T-helper 2 cell treated with Interferon-gamma antibody and Interleukin-4, amounts not matched to agents 5 μg/mL and 100 μg/mL, for 36 hours (primary cell): ENCODE results near the gene DHRS12.

Experiments used
- DNase-seq: peaks from one replicate; pipeline ENCODE4 v3.0.0; 2021; ENCODE audit warnings: low spot score
- H3K27ac Mint-ChIP-seq: one replicate; pipeline ENCODE4 v1.8.0; 2021; ENCODE audit warnings: mild to moderate bottlenecking, mixed read lengths
- H3K27me3 Mint-ChIP-seq: one replicate; pipeline ENCODE4 v1.8.0; 2021; ENCODE audit warnings: low read depth, mixed read lengths
- H3K36me3 Mint-ChIP-seq: one replicate; pipeline ENCODE4 v1.8.0; 2021; ENCODE audit warnings: low read depth, mixed read lengths
- H3K4me1 Mint-ChIP-seq: one replicate; pipeline ENCODE4 v1.8.0; 2021; ENCODE audit warnings: low read depth, mixed read lengths
- H3K4me3 Mint-ChIP-seq: one replicate; pipeline ENCODE4 v1.8.0; 2022; ENCODE audit warnings: mild to moderate bottlenecking, moderate library complexity, mixed read lengths
- H3K9me3 Mint-ChIP-seq: one replicate; pipeline ENCODE4 v1.8.0; 2021; ENCODE audit warnings: mixed read lengths

DHRS12 gene

DNA sequence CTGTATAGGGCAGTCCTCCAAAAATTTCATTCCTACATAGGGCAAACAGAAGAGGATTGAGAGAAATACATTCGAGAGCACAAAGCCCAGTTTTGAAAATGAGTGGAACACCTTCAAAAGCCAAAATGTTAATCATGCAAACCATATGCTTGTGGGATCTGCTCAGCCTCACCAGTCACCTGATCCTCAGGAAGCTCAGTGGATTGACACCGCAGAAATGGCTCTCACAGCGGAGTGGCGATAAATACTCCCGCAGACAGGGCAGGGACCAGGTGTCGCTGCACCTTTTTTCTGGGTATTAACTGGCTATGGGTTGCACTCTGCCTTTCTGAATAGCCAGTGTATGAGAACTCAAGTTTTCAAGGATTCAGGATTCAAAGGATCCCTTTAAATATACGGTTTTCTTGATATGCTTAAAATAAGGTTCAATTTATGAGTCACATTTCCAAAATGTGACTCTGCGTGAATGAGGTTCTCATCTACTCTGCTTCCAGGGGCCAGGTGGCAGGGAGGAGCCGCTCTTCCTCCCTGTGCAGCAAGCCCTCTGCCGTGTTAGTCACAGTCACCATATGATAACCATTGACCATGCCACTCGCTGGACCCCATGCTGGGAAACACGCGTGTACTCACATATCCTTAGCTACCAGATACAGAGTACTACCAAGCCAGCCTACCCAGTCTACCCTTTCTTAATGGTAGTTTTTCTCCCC is 18.3 kb upstream of the DHRS12 start:
- H3K27ac Mint-ChIP-seq, result no peak overlapping the region
- no peak for DNase-seq

DNA sequence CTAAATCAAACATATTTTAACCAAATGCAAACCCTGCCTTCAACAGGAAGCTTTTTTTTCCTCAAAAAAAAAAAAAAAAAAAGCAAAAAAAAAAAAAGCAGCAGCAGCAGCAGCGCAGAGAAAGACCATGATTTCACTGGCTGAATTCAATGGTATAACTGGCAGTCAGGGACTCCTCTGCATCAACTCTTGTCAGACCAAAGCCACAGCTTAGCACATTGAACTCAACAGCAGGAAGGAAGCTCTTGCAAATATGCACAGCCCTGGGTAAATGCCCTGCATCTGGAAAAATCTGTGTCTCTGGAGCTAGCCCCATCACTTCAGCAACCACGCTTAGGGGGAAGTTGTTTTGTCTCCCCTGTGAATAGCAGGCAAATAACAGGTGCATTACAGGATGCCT is 17.6 kb upstream of the DHRS12 start:
- Mint-ChIP-seq H3K4me1 (peaks cover 54% of the 10 kb centered on the region), H3K27ac (no peak overlapping the region), H3K36me3 (peaks cover 1% of the 10 kb centered on the region), H3K4me3 (peak overlapping the region; percentile 56), H3K9me3 (no peaks in the 10 kb centered on the region), H3K27me3 (peaks cover 48% of the 10 kb centered on the region)
- DNase-seq, result no peak

More for the DNA sequence above, 18.3 kb upstream of the DHRS12 start:
- H3K27me3 Mint-ChIP-seq, result peaks cover 47% of the 10 kb centered on the region
- H3K36me3 Mint-ChIP-seq, result peaks cover 1% of the 10 kb centered on the region
- H3K4me3 Mint-ChIP-seq, result peak overlapping the region; percentile 56
- H3K9me3 Mint-ChIP-seq, result no peaks in the 10 kb centered on the region
- H3K4me1 Mint-ChIP-seq, result peaks cover 61% of the 10 kb centered on the region

DNA sequence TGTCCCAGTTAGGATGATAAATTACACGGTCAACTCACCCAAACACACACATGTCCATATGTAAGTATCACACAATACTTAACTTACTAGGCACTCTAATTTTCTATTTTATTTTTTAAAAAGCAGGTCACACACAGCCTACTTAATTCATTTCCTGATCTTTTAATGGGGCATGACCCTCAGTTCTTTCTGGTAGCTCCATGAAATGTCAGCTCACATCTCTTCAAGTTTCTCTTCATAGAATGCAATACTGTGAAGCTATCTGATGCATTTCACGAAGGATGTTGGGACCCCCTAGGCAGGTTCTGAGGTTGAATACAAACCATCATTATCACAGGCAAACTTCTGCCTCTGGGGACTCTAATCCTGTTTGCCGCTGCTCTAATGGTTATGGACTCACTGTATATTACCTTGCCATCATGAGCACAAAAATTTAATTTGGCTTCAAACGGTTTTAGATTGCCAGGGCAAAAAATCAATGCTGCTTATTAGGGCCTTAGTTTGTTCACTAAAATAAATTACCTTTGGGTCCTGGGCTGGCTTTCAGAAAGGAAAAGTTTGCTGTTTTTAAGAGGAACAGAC is 16.1 kb upstream of the DHRS12 start:
- DNase-seq, result no peak
- H3K9me3 Mint-ChIP-seq, result no peaks in the 10 kb centered on the region
- H3K27me3 Mint-ChIP-seq, result peaks cover 50% of the 10 kb centered on the region
- H3K36me3 Mint-ChIP-seq, result peaks cover 1% of the 10 kb centered on the region
- peaks cover 43% of the 10 kb centered on the region for H3K4me1 Mint-ChIP-seq
- H3K27ac Mint-ChIP-seq, result no peak overlapping the region
- H3K4me3 Mint-ChIP-seq, result no peak overlapping the region

DNA sequence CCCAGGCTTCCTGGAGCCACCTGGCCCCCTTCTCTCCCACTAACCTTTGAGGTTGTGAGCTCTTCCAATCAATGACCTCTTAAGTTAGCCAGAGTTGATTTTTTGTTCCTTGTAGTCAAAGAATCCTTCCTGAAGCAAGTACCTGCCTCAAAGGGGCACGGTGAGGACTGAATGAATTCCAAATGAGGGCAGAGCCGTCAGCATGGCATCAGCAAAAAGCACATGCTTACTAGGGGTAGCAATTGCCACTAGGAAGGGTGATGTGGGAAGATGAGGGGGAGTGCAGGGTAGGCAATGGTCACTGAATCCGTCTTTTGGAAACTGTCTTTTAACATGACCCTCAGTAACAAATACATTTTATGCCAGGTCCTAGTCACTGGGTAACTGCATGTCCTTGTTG is 15.6 kb upstream of the DHRS12 start:
- H3K4me1 Mint-ChIP-seq, result peaks cover 42% of the 10 kb centered on the region

DNA sequence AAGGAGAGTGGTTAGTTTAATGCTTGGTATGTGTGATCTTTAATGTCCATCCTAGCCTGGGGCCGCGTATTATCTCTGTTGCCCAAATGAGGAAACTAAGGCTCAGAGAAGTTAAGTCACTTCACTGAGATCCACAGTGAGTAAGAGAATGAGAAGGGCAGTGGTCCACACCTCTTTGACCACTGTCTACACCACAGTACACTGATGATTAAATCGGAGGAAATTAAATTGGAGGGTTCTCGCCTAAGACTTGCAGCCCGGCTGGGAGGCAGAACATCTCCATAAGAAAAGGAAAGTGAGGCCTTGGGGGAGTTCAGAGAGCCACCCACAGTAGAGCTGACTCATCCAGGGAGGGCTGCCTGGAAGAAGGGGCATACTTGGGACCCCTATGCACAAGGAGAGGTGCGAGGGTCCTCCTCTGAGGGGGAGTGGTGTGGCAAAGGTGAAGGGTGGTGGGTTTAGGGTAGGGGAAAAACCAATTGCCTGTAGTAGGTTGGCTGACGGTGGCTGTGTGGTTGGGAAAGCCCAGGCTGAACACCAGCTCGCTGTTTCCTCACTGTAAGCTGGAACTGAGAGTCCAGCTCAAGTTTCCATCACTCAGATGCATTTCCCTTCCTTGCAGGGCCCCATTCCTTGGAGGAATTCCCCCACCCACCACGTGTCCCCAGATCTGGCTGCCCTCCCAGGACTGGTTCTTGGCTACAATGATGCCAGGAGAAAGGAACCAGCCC is 15.0 kb upstream of the DHRS12 start:
- DNase-seq, result peak; percentile 65
- no peak overlapping the region for H3K27ac Mint-ChIP-seq
- peaks cover 1% of the 10 kb centered on the region for H3K36me3 Mint-ChIP-seq
- peaks cover 36% of the 10 kb centered on the region for H3K4me1 Mint-ChIP-seq
- H3K4me3 Mint-ChIP-seq, result no peak overlapping the region
- peaks cover 45% of the 10 kb centered on the region for H3K27me3 Mint-ChIP-seq
- H3K9me3 Mint-ChIP-seq, result no peaks in the 10 kb centered on the region

More for the DNA sequence above, 15.6 kb upstream of the DHRS12 start:
- H3K4me3 Mint-ChIP-seq, result no peak overlapping the region
- peaks cover 1% of the 10 kb centered on the region for H3K36me3 Mint-ChIP-seq
- no peak overlapping the region for H3K27ac Mint-ChIP-seq
- peaks cover 50% of the 10 kb centered on the region for H3K27me3 Mint-ChIP-seq
- H3K9me3 Mint-ChIP-seq, result no peaks in the 10 kb centered on the region
- no peak for DNase-seq

DNA sequence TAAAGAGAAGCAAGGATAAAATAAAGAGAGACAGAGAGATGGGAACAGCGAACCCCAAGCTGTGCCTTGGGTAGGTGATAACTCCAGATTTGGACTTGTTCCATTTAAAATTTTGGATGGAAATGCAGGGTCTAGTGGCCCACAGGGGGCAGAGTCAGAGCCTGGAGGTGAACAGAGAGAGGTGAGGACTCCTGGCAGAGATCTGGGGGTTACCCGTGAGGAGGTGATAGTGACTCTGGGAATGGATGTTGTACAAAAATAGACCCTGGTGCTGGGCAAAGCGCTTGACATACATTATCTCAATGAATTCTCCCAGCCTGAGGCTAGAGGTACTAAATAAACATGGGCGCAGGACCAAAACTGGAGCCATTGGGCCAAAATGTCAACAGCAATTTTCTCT is 14.3 kb upstream of the DHRS12 start:
- Mint-ChIP-seq H3K36me3 (peaks cover 1% of the 10 kb centered on the region), H3K27me3 (peaks cover 45% of the 10 kb centered on the region), H3K4me1 (peaks cover 35% of the 10 kb centered on the region), H3K9me3 (no peaks in the 10 kb centered on the region), H3K4me3 (no peak overlapping the region), H3K27ac (no peak overlapping the region)
- no peak for DNase-seq

DNA sequence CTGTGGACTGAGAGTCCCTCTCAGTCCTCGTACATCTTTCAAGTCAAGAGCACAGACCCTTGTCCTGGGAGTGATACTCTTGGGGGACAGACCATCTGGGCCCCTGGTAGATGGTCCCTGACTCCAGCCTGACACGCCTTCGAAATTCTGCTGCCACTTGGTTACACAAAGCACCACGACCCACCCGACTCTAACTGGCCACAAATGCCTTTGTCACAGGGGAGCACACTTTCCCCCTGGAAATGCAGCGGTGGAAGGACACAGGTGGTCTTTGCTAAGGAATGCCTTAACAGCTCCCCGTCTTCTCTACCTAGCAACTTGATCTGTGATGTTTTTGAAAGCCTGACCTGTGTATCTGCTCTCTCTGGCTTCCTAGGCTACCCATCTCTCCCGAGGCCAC is 13.8 kb upstream of the DHRS12 start:
- peaks cover 45% of the 10 kb centered on the region for H3K27me3 Mint-ChIP-seq
- H3K9me3 Mint-ChIP-seq, result no peaks in the 10 kb centered on the region
- H3K27ac Mint-ChIP-seq, result no peak overlapping the region
- peaks cover 35% of the 10 kb centered on the region for H3K4me1 Mint-ChIP-seq
- no peak overlapping the region for H3K4me3 Mint-ChIP-seq
- no peak for DNase-seq
- H3K36me3 Mint-ChIP-seq, result peaks cover 1% of the 10 kb centered on the region

DNA sequence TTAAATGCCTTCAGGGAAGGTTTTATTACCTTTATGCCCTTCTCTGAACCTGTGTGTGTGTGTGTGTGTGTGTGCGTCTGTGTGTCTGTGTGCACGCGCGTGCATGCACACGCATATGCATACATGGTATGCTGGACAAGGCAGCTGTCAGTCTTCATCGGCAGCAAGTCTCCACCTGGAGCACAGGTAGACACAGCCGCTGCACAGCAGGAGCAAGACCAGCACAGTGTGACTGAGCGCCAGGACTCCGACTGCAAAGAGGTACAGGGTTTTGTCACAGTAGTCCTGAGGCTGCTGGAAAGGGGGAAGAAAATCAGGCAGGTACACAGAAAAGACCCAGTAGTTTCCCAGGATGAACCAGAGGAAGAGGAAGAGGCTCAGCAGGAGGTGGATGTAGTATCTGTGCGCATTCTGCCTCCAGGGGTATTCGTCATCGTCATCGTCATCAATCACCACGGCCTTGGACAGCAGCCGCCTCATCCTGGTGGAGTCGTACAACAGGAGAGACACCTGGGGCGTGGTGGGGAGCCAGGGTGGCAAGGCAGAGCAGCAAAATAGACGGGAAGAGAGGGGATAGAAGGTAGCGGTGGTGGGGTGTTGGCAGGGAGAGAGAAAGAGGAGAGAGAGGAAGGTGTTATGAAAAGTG is 12.8 kb upstream of the DHRS12 start:
- no peaks in the 10 kb centered on the region for H3K9me3 Mint-ChIP-seq
- no peak overlapping the region for H3K4me3 Mint-ChIP-seq
- no peaks in the 10 kb centered on the region for H3K36me3 Mint-ChIP-seq
- peaks cover 26% of the 10 kb centered on the region for H3K4me1 Mint-ChIP-seq
- no peak overlapping the region for H3K27ac Mint-ChIP-seq
- DNase-seq, result no peak
- H3K27me3 Mint-ChIP-seq, result peaks cover 36% of the 10 kb centered on the region

DNA sequence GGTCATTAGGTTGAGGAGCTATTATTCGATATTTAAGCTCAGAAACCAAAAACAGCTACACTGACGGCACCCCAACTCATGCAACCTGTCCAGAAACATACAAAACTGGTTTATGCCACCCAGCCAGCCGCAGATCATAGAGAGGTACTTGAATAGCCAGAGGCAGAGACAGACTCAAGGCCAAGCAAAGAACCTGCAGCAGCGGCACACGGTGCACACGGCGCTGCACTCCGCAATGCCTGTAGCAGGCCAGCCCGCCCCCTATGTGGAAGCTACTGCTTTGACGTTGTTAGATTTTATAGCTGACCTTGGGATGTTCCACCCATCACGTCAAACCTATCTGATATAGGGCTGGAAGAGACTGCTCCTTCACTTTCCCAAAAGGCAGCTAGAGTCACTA is 11.9 kb upstream of the DHRS12 start:
- no peak for DNase-seq
- peaks cover 19% of the 10 kb centered on the region for H3K4me1 Mint-ChIP-seq
- H3K4me3 Mint-ChIP-seq, result no peak overlapping the region
- H3K27ac Mint-ChIP-seq, result no peak overlapping the region
- peaks cover 30% of the 10 kb centered on the region for H3K27me3 Mint-ChIP-seq
- no peaks in the 10 kb centered on the region for H3K36me3 Mint-ChIP-seq
- H3K9me3 Mint-ChIP-seq, result no peaks in the 10 kb centered on the region

DNA sequence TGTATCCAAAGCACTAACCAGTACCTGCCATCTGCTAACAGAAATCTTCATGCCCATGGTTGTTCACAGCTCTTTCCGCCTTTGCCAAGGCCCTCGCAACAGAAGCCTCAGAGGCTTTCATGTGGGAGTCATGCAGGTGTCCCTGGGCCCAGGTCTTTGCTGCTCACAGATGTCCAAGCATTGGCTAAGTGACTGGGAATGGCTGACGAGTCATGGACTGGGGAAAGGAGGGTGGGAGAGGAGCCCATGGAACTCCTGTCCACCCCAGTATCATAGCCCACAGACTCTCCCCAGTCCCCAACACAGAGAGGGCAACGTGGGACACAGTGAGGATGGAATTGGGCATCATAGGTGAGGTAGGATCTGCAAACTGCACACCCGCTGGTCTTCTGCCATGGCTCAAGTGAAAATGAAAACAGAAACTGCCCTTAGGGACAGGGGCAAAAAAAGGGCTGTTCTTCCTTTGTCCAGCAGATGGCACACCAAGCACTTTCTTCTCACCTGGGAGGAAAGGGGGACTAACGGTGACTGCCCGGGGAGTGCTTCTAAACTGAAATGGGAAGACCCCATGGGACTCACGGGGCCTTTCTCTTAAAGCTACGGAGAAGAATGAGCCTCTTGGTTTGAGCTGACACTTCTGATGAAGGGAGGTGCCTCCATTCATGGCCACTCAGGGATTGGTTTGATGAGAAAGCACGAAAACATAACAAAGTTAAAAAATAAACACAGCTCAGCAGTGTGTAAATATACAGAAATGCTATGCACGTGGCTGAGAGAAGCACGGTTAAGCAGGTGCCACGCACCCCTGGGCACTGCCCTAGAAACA is 11.1 kb upstream of the DHRS12 start:
- no peaks in the 10 kb centered on the region for H3K36me3 Mint-ChIP-seq
- DNase-seq, result peak; percentile 54
- H3K9me3 Mint-ChIP-seq, result no peaks in the 10 kb centered on the region
- H3K27ac Mint-ChIP-seq, result no peak overlapping the region
- peak overlapping the region; percentile 55 for H3K4me3 Mint-ChIP-seq
- peaks cover 24% of the 10 kb centered on the region for H3K27me3 Mint-ChIP-seq
- H3K4me1 Mint-ChIP-seq, result peaks cover 16% of the 10 kb centered on the region

DNA sequence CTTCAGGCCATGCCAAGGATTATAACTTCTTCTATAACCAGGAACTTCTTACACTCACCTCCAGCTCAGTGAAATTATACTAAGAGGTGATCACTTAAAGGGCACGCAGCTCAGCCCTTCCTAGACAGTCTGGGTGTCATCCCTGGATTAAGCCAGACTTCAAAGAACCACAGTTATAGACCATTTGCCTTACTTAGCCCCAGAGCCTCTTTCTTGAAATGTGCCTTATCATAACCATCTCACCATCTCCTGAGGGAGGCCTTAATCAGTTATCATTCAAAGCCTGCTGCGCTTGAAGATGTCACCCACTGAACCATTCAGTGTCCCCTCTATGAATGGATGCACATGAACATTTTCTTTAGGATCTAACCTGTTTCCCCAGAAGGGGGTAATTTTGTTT is 10.1 kb upstream of the DHRS12 start:
- Mint-ChIP-seq H3K4me3 (no peak overlapping the region), H3K36me3 (no peaks in the 10 kb centered on the region), H3K4me1 (peaks cover 8% of the 10 kb centered on the region), H3K27ac (no peak overlapping the region), H3K27me3 (peaks cover 17% of the 10 kb centered on the region), H3K9me3 (no peaks in the 10 kb centered on the region)
- DNase-seq, result no peak

DNA sequence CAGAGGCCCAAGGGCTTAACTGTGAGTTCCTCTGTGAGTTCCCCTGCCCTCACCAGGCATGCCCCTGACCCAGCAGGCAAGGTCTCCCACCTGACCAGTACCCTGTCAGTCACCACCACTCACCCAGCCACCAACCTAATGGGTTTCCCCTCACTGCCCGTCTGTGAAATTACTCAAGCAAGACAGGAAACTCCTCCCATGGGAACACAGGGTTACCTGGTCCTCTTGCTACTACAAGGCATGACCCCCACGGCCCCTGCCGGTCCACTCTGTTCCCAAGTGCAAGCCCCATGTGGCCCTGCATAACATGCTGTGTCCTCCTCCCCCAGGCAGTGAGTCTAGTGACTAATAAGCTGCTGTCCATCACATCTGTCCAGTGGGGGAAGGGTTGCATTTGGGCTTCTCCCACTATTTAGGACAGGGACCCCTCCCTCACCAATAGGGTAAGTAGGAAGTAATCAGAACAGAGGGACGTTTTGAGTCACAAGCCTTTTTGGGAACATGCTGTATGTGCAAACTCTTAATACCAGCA is 8.0 kb upstream of the DHRS12 start:
- Mint-ChIP-seq H3K36me3 (no peaks in the 10 kb centered on the region), H3K27me3 (peaks cover 5% of the 10 kb centered on the region), H3K4me1 (peaks cover 8% of the 10 kb centered on the region), H3K4me3 (no peak overlapping the region), H3K9me3 (no peaks in the 10 kb centered on the region), H3K27ac (no peak overlapping the region)
- DNase-seq, result no peak

DNA sequence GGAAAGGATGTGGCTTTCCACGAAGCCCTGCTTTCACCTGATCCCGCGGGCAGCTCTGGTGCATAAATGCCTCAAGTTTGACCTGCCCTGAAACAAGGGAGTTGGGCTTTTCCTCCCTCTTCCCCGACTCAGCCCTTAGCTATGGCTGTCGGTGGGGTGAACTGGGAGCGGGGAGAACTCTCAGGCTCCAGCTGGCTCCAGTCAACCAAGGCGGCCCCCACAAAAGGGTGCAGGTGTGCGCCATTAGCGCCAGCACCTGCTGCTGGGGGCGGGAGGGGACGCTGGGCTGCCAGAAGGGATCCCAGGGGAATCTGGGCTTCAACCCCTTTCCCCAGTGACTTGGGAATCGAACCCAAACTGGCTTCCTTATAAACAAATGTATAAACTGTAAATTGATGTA is 7.1 kb upstream of the DHRS12 start:
- H3K27me3 Mint-ChIP-seq, result peaks cover 4% of the 10 kb centered on the region
- no peaks in the 10 kb centered on the region for H3K36me3 Mint-ChIP-seq
- DNase-seq, result no peak
- H3K4me3 Mint-ChIP-seq, result no peak overlapping the region
- peaks cover 8% of the 10 kb centered on the region for H3K4me1 Mint-ChIP-seq
- H3K27ac Mint-ChIP-seq, result no peak overlapping the region
- H3K9me3 Mint-ChIP-seq, result no peaks in the 10 kb centered on the region
